ENCODE measurements around the gene INO80.
A peak's percentile ranks its signal among the peaks of the same experiment; 100 is the strongest.

Gene INO80

GRCh38 chr15:40941068-40941527, 175.0 kb downstream of the INO80 start:
- H3K9ac ChIP-seq (ENCODE audit: low read length) = no peak overlapping the region
- H3K4me1 ChIP-seq (ENCODE audit: insufficient read depth, low read length) = peaks cover 16% of the 10 kb centered on the region
- H3K36me3 ChIP-seq (ENCODE audit: insufficient read depth, low read length) = no peaks in the 10 kb centered on the region
- H3K27ac ChIP-seq (ENCODE audit: low read depth, low read length) = peak overlapping the region; percentile 74
- no peaks in the 10 kb centered on the region for H3K27me3 ChIP-seq (ENCODE audit: control insufficient read depth in 1 of 2, insufficient read depth in 2 of 2, low read length in 2 of 2)
- H3K9me3 ChIP-seq (ENCODE audit: low read length) = no peaks in the 10 kb centered on the region
- H3K4me3 ChIP-seq (ENCODE audit: low read depth in 1 of 2, low read length in 2 of 2) = peak overlapping the region; percentile 45 to 58

GRCh38 chr15:40940296-40940801, 175.7 kb downstream of the INO80 start:
- H3K27ac ChIP-seq (ENCODE audit: low read depth, low read length) = no peak overlapping the region
- H3K4me3 ChIP-seq (ENCODE audit: low read depth in 1 of 2, low read length in 2 of 2) = no peak overlapping the region
- H3K9me3 ChIP-seq (ENCODE audit: low read length) = no peaks in the 10 kb centered on the region
- peaks cover 16% of the 10 kb centered on the region for H3K4me1 ChIP-seq (ENCODE audit: insufficient read depth, low read length)
- H3K36me3 ChIP-seq (ENCODE audit: insufficient read depth, low read length) = no peaks in the 10 kb centered on the region
- H3K27me3 ChIP-seq (ENCODE audit: control insufficient read depth in 1 of 2, insufficient read depth in 2 of 2, low read length in 2 of 2) = no peaks in the 10 kb centered on the region
- H3K9ac ChIP-seq (ENCODE audit: low read length) = no peak overlapping the region

GRCh38 chr15:40938536-40938870, 177.6 kb downstream of the INO80 start:
- no peak overlapping the region for H3K9ac ChIP-seq (ENCODE audit: low read length)
- H3K9me3 ChIP-seq (ENCODE audit: low read length) = no peaks in the 10 kb centered on the region
- no peak overlapping the region for H3K27ac ChIP-seq (ENCODE audit: low read depth, low read length)
- no peaks in the 10 kb centered on the region for H3K36me3 ChIP-seq (ENCODE audit: insufficient read depth, low read length)
- H3K4me3 ChIP-seq (ENCODE audit: low read depth in 1 of 2, low read length in 2 of 2) = no peak overlapping the region
- H3K27me3 ChIP-seq (ENCODE audit: control insufficient read depth in 1 of 2, insufficient read depth in 2 of 2, low read length in 2 of 2) = peaks cover 0 to 1% of the 10 kb centered on the region in 2 donors
- H3K4me1 ChIP-seq (ENCODE audit: insufficient read depth, low read length) = peaks cover 16% of the 10 kb centered on the region

- no peak overlapping the region for H3K4me3 ChIP-seq (ENCODE audit: low read depth in 1 of 2, low read length in 2 of 2)
- H3K4me1 ChIP-seq (ENCODE audit: insufficient read depth, low read length) = peaks cover 16% of the 10 kb centered on the region
- no peaks in the 10 kb centered on the region for H3K9me3 ChIP-seq (ENCODE audit: low read length)
- H3K9ac ChIP-seq (ENCODE audit: low read length) = no peak overlapping the region
- H3K27ac ChIP-seq (ENCODE audit: low read depth, low read length) = no peak overlapping the region
- no peaks in the 10 kb centered on the region for H3K36me3 ChIP-seq (ENCODE audit: insufficient read depth, low read length)
- H3K27me3 ChIP-seq (ENCODE audit: control insufficient read depth in 1 of 2, insufficient read depth in 2 of 2, low read length in 2 of 2) = peaks cover under 1 to 5% of the 10 kb centered on the region in 2 donors
Measured at GRCh38 chr15:40937762-40938535, 178.1 kb downstream of the INO80 start.

GRCh38 chr15:40936709-40937666, 179.1 kb downstream of the INO80 start:
- no peak overlapping the region for H3K9ac ChIP-seq (ENCODE audit: low read length)
- H3K27ac ChIP-seq (ENCODE audit: low read depth, low read length) = no peak overlapping the region
- peaks cover 11 to 13% of the 10 kb centered on the region in 2 donors for H3K27me3 ChIP-seq (ENCODE audit: control insufficient read depth in 1 of 2, insufficient read depth in 2 of 2, low read length in 2 of 2)
- H3K4me3 ChIP-seq (ENCODE audit: low read depth in 1 of 2, low read length in 2 of 2) = no peak overlapping the region
- no peaks in the 10 kb centered on the region for H3K36me3 ChIP-seq (ENCODE audit: insufficient read depth, low read length)
- H3K4me1 ChIP-seq (ENCODE audit: insufficient read depth, low read length) = peaks cover 9% of the 10 kb centered on the region
- H3K9me3 ChIP-seq (ENCODE audit: low read length) = no peaks in the 10 kb centered on the region

GRCh38 chr15:40936234-40936708, 179.8 kb downstream of the INO80 start:
- no peak overlapping the region for H3K27ac ChIP-seq (ENCODE audit: low read depth, low read length)
- H3K36me3 ChIP-seq (ENCODE audit: insufficient read depth, low read length) = no peaks in the 10 kb centered on the region
- H3K9ac ChIP-seq (ENCODE audit: low read length) = no peak overlapping the region
- no peaks in the 10 kb centered on the region for H3K9me3 ChIP-seq (ENCODE audit: low read length)
- peaks cover 8% of the 10 kb centered on the region for H3K4me1 ChIP-seq (ENCODE audit: insufficient read depth, low read length)
- H3K4me3 ChIP-seq (ENCODE audit: low read depth in 1 of 2, low read length in 2 of 2) = no peak overlapping the region
- H3K27me3 ChIP-seq (ENCODE audit: control insufficient read depth in 1 of 2, insufficient read depth in 2 of 2, low read length in 2 of 2) = peaks cover 18 to 19% of the 10 kb centered on the region in 2 donors

GRCh38 chr15:40934457-40934856, 181.6 kb downstream of the INO80 start:
- no peak overlapping the region for H3K27ac ChIP-seq (ENCODE audit: low read depth, low read length)
- no peak overlapping the region for H3K4me3 ChIP-seq (ENCODE audit: low read depth in 1 of 2, low read length in 2 of 2)
- H3K9me3 ChIP-seq (ENCODE audit: low read length) = no peaks in the 10 kb centered on the region
- peaks cover 35 to 36% of the 10 kb centered on the region in 2 donors for H3K27me3 ChIP-seq (ENCODE audit: control insufficient read depth in 1 of 2, insufficient read depth in 2 of 2, low read length in 2 of 2)
- peaks cover 18% of the 10 kb centered on the region for H3K4me1 ChIP-seq (ENCODE audit: insufficient read depth, low read length)
- no peaks in the 10 kb centered on the region for H3K36me3 ChIP-seq (ENCODE audit: insufficient read depth, low read length)
- H3K9ac ChIP-seq (ENCODE audit: low read length) = no peak overlapping the region

GRCh38 chr15:40933517-40933902, 182.6 kb downstream of the INO80 start:
- Histone ChIP-seq H3K4me3 (ENCODE audit: low read depth in 1 of 2, low read length in 2 of 2) (no peak overlapping the region), H3K4me1 (ENCODE audit: insufficient read depth, low read length) (peaks cover 25% of the 10 kb centered on the region), H3K27me3 (ENCODE audit: control insufficient read depth in 1 of 2, insufficient read depth in 2 of 2, low read length in 2 of 2) (peaks cover 42 to 45% of the 10 kb centered on the region in 2 donors), H3K9me3 (ENCODE audit: low read length) (no peaks in the 10 kb centered on the region), H3K9ac (ENCODE audit: low read length) (no peak overlapping the region), H3K27ac (ENCODE audit: low read depth, low read length) (no peak overlapping the region), H3K36me3 (ENCODE audit: insufficient read depth, low read length) (no peaks in the 10 kb centered on the region)

- no peak overlapping the region for H3K9ac ChIP-seq (ENCODE audit: low read length)
- no peaks in the 10 kb centered on the region for H3K36me3 ChIP-seq (ENCODE audit: insufficient read depth, low read length)
- peaks cover 48 to 52% of the 10 kb centered on the region in 2 donors for H3K27me3 ChIP-seq (ENCODE audit: control insufficient read depth in 1 of 2, insufficient read depth in 2 of 2, low read length in 2 of 2)
- no peaks in the 10 kb centered on the region for H3K9me3 ChIP-seq (ENCODE audit: low read length)
- H3K4me3 ChIP-seq (ENCODE audit: low read depth in 1 of 2, low read length in 2 of 2) = no peak overlapping the region
- H3K27ac ChIP-seq (ENCODE audit: low read depth, low read length) = no peak overlapping the region
- peaks cover 28% of the 10 kb centered on the region for H3K4me1 ChIP-seq (ENCODE audit: insufficient read depth, low read length)
Measured at GRCh38 chr15:40932649-40933516, 183.2 kb downstream of the INO80 start.

- Histone ChIP-seq H3K36me3 (ENCODE audit: insufficient read depth, low read length) (no peaks in the 10 kb centered on the region), H3K4me1 (ENCODE audit: insufficient read depth, low read length) (peaks cover 28% of the 10 kb centered on the region), H3K4me3 (ENCODE audit: low read depth in 1 of 2, low read length in 2 of 2) (no peak overlapping the region), H3K9ac (ENCODE audit: low read length) (no peak overlapping the region), H3K27me3 (ENCODE audit: control insufficient read depth in 1 of 2, insufficient read depth in 2 of 2, low read length in 2 of 2) (peaks cover 52 to 59% of the 10 kb centered on the region in 2 donors), H3K27ac (ENCODE audit: low read depth, low read length) (no peak overlapping the region), H3K9me3 (ENCODE audit: low read length) (no peaks in the 10 kb centered on the region)
Measured at GRCh38 chr15:40932156-40932555, 183.9 kb downstream of the INO80 start.

Data from muscle layer of colon (tissue), 2 donors.